ENCODE data around the gene PRKCD. TPM values are rescaled to one million over a fixed set of nuclear protein-coding genes. Genes with fewer than 3 reads are reported as not detected.

The PRKCD gene
- total and polyA plus RNA-seq, 2 donors (not counting 1 experiment from before 2014, with no cell fraction given) = 46.7 to 68.8 TPM

DNA sequence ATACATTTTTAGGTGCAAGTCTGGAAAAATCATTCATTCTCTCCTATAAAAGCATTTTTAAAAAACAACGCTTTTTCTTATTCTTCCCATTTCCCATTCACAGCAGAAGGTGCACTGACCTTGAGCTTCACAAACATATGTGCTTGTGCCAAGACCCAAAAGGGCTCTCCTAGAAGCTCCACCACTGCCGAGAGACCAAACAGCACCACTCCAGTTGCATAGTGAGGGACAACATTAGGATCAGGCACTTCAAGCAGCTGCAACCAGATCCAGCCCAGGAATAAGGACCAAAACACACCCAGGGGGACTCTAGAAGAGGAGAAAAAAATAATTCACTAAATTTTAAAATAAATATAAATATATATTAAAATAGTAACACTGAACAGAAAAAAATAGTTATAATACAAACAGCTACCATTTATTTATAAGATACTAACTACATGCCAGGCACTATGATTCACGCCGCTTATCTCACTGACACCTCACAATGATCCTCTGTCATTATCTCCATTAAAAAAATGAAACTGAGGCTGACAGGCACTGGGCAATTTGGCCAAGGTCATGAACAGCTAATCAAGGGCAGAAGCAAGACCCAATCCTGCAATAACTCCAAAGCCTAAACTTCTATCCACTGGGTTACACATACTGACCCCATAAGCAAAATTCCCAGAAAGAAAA lies 38.6 kb upstream of the PRKCD start:
- Mint-ChIP-seq H3K4me1 (peaks cover 4% of the 10 kb centered on the region), H3K27me3 (no peaks in the 10 kb centered on the region), H3K4me3 (no peak overlapping the region), H3K27ac (no peak overlapping the region), H3K9me3 (ENCODE audit: insufficient read depth) (no peaks in the 10 kb centered on the region)
- Histone ChIP-seq H3K4me2 (replicated peaks; ENCODE audit: low read depth, low read length, poor library complexity, severe bottlenecking) (no peak overlapping the region), H3K36me3 (replicated peaks in 1 of 2; ENCODE audit: control extremely low read depth in 1 of 2, control insufficient read depth in 1 of 2, extremely low read depth in 1 of 2, insufficient read depth in 2 of 2, low read length in 1 of 2) (peaks cover 25 to 85% of the 10 kb centered on the region in 2 experiments), H3K4me3 (ENCODE audit: control extremely low read depth in 1 of 5, extremely low read depth in 1 of 5, insufficient read depth in 1 of 5, low read depth in 2 of 5, low read length in 4 of 5) (no peak overlapping the region), H3K79me2 (ENCODE audit: control insufficient read depth, insufficient read depth, low read length) (peaks cover 19% of the 10 kb centered on the region), H4K20me1 (ENCODE audit: control insufficient read depth, insufficient read depth, low read length, poor library complexity, severe bottlenecking) (no peaks in the 10 kb centered on the region), H3K27me3 (replicated peaks in 1 of 4; ENCODE audit: control extremely low read depth in 1 of 4, control insufficient read depth in 3 of 4, insufficient read depth in 4 of 4, low read length in 3 of 4) (no peaks in the 10 kb centered on the region), H3K27ac (ENCODE audit: low read length in 2 of 2) (no peak overlapping the region), H3K9me3 (ENCODE audit: control extremely low read depth in 1 of 3, control insufficient read depth in 2 of 3, insufficient read depth in 1 of 3, low read length in 2 of 3) (no peaks in the 10 kb centered on the region), H3K9ac (ENCODE audit: low read length) (no peak overlapping the region), H2AFZ (ENCODE audit: insufficient read depth, low read depth, low read length, poor library complexity, severe bottlenecking) (no peak overlapping the region), H3K4me1 (ENCODE audit: control insufficient read depth in 2 of 2, insufficient read depth in 2 of 2, low read length in 2 of 2) (no peaks in the 10 kb centered on the region)
- POLR2A ChIA-PET = no interaction called here
- TF ChIP-seq, protein P1, sequence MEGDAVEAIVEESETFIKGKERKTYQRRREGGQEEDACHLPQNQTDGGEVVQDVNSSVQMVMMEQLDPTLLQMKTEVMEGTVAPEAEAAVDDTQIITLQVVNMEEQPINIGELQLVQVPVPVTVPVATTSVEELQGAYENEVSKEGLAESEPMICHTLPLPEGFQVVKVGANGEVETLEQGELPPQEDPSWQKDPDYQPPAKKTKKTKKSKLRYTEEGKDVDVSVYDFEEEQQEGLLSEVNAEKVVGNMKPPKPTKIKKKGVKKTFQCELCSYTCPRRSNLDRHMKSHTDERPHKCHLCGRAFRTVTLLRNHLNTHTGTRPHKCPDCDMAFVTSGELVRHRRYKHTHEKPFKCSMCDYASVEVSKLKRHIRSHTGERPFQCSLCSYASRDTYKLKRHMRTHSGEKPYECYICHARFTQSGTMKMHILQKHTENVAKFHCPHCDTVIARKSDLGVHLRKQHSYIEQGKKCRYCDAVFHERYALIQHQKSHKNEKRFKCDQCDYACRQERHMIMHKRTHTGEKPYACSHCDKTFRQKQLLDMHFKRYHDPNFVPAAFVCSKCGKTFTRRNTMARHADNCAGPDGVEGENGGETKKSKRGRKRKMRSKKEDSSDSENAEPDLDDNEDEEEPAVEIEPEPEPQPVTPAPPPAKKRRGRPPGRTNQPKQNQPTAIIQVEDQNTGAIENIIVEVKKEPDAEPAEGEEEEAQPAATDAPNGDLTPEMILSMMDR (IDR thresholded peaks at IDR 0.05) = no peak
- no peak for TF ChIP-seq EZH2 (IDR thresholded peaks at IDR 0.05; ENCODE audit: borderline replicate concordance, insufficient read depth, low read depth, low read length, poor library complexity, severe bottlenecking)
- ATAC-seq (ENCODE audit: low read depth) (no peak), DNase-seq (no peak)
- WGBS (ENCODE audit: insufficient coverage) = 100% methylated on average over 2 of the region's 4 CpGs
- intact Hi-C loops (cut with micrococcal nuclease) = no loop called here
- CTCF ChIA-PET = interaction anchor here (0.9 to 17.4 kb wide), 4 partner anchors 8 to 76 kb away, joined by 3 to 262 read pairs (median 9); no protein-coding TSS in a partner anchor

- Histone ChIP-seq H4K20me1 (ENCODE audit: control insufficient read depth, insufficient read depth, low read length, poor library complexity, severe bottlenecking) (no peaks in the 10 kb centered on the region), H3K79me2 (ENCODE audit: control insufficient read depth, insufficient read depth, low read length) (peaks cover 19% of the 10 kb centered on the region), H3K9me3 (ENCODE audit: control extremely low read depth in 1 of 3, control insufficient read depth in 2 of 3, insufficient read depth in 1 of 3, low read length in 2 of 3) (no peaks in the 10 kb centered on the region), H3K4me1 (ENCODE audit: control insufficient read depth in 2 of 2, insufficient read depth in 2 of 2, low read length in 2 of 2) (no peaks in the 10 kb centered on the region), H3K27ac (ENCODE audit: low read length in 2 of 2) (no peak overlapping the region), H3K9ac (ENCODE audit: low read length) (no peak overlapping the region), H3K4me3 (ENCODE audit: control extremely low read depth in 1 of 5, extremely low read depth in 1 of 5, insufficient read depth in 1 of 5, low read depth in 2 of 5, low read length in 4 of 5) (no peak overlapping the region), H3K36me3 (replicated peaks in 1 of 2; ENCODE audit: control extremely low read depth in 1 of 2, control insufficient read depth in 1 of 2, extremely low read depth in 1 of 2, insufficient read depth in 2 of 2, low read length in 1 of 2) (peaks cover 24 to 81% of the 10 kb centered on the region in 2 experiments), H2AFZ (ENCODE audit: insufficient read depth, low read depth, low read length, poor library complexity, severe bottlenecking) (no peak overlapping the region), H3K27me3 (replicated peaks in 1 of 4; ENCODE audit: control extremely low read depth in 1 of 4, control insufficient read depth in 3 of 4, insufficient read depth in 4 of 4, low read length in 3 of 4) (no peaks in the 10 kb centered on the region), H3K4me2 (replicated peaks; ENCODE audit: low read depth, low read length, poor library complexity, severe bottlenecking) (no peak overlapping the region)
- no peak overlapping the region for H3K27ac Mint-ChIP-seq
- H3K9me3 Mint-ChIP-seq (ENCODE audit: insufficient read depth) = no peaks in the 10 kb centered on the region
- no CpG with 5 or more reads among the region's 1 CpG for WGBS (ENCODE audit: insufficient coverage)
- POLR2A ChIA-PET = no interaction called here
- peaks cover 4% of the 10 kb centered on the region for H3K4me1 Mint-ChIP-seq
- CTCF ChIA-PET = interaction anchor here (0.9 to 17.4 kb wide), 4 partner anchors 8 to 75 kb away, joined by 3 to 262 read pairs (median 9); no protein-coding TSS in a partner anchor
- no peaks in the 10 kb centered on the region for H3K27me3 Mint-ChIP-seq
- H3K4me3 Mint-ChIP-seq = no peak overlapping the region
- intact Hi-C loops (cut with micrococcal nuclease) = no loop called here
- DNase-seq = no peak
- no peak for ATAC-seq (ENCODE audit: low read depth)
- TF ChIP-seq, protein P1 (IDR thresholded peaks at IDR 0.05) = no peak
- no peak for TF ChIP-seq EZH2 (IDR thresholded peaks at IDR 0.05; ENCODE audit: borderline replicate concordance, insufficient read depth, low read depth, low read length, poor library complexity, severe bottlenecking)
These were observed 38.1 kb upstream of the PRKCD start for GRCh38 chr3:53122933-53123305.
